GM18498 (cell line): Measurements from ENCODE around the gene TMF1.

ENCODE experiments used
- ATAC-seq: cut with Tn5 transposase; IDR thresholded peaks from one replicate; pipeline ENCODE4 v1.9.1; 2021; ENCODE audit warnings: mild to moderate bottlenecking, moderate library complexity; ENCODE audit not compliant: unreplicated experiment

TMF1 gene

DNA sequence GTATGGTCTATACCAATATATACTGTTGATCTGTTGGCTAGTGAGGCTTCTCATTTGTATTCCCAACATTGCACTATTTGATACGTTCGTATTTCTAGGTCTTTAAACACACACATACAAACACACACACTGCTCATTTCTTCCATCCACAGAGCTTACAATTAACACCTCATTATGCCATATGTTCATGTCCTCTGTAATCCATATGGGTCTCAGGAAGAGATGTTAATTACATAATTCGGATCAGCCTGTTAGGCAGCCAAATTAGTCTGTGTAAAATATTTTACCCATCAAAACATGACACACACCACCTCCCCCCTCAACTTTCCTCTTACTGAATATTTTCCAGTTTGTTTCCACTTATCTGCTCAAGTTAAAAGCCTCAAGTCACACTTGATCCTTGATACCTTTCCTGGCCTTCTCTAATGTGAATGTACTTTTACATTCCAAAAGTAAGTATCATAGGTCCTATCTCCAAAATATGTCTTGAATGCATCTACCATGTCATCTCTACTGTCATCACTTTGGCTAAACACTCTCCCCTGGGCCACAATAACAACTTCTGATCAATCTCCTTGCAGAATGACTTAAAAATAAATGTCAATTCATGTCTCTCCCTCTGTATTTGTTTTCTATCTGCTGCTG is 66.9 kb downstream of the TMF1 start:
- no peak for ATAC-seq

DNA sequence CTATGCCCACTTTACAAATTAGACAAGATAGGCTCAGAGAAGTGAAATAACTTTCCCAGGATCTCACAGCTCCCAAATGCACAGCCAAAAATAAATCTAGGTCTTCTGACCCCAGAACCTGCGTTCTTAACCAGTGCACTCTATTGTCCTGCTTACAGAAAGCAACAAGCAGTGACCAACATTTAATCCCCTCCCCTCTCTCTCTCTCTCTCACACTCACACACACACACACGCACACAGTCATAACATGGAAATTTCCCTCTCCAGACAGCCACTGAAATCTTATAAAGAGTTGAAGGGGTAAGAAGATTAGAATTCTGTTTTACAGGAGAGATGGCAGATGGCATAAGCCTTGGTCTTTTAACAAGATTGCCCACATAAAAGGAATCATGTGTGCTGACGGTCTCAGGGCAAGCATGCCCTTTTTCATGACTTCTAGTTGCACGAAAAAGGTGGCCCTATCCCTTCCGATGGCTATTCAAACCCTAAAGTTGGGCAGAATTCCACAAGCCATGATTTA is 68.1 kb downstream of the TMF1 start:
- ATAC-seq = no peak

DNA sequence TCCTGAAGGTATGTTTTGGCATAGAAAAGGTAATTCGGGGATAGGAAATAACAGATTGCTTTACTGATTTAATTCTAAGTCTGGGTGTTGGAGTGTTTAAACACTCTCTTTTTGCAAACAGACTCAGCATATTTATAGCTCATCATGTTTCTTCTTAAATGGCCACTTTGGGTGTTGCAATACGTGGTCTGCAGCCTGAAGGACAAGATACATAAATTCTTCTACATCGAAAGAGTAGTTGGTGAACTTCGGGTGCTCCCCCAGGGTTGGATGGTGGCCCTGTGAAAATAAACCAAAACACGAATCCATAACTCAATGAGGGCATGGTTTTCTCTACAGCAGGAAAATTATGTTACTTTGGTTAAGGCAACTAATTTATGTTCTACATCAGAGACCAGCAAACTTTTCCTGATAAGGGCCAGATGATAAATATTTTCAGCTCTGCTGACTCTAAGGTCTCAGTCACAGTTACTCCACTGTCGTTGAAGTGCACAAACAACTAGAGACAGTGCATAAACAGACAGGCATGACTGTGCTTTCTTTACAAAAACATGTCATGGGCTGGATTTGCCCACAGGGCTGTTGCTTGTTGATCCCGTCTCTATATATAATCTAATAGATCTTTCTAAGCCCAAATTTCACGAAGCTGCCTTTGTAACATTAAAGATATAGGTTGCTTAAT is 74.5 kb downstream of the TMF1 start:
- no peak for ATAC-seq

DNA sequence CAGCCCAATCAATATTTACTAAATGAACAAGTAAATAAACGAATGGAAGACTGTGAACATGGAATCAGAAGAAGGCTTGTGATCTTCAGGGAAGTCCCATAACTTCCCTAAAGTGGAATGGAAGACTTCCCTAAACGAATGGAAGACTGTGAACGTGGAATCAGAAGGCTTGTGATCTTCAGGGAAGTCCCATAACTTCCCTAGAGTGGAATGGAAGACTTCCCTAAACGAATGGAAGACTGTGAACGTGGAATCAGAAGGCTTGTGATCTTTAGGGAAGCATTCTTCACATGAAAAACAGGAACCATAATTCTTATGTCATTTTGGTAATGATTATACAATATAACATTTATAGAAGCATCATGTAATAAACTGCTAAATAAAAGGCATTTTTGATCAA is 77.4 kb downstream of the TMF1 start:
- ATAC-seq = no peak

DNA sequence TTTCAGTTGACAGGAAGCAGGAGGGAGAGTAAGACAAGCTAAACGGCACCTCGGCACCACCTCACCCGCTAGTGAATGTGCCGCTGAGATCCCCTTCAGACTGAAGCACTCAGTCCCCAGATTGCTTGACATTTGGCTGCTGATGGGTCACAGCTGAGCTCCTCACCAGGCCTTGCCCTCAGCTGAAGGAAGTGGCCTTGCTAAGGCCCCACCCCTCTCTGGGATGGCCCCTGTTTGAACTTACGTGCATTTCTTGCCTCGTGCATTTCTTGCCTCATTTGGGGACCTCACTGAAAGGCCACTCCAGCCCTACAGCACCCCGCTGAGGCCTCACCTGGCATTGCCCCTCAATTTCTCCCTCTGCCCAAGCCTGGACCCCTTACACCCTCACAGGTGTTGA is 78.5 kb downstream of the TMF1 start:
- ATAC-seq = no peak

DNA sequence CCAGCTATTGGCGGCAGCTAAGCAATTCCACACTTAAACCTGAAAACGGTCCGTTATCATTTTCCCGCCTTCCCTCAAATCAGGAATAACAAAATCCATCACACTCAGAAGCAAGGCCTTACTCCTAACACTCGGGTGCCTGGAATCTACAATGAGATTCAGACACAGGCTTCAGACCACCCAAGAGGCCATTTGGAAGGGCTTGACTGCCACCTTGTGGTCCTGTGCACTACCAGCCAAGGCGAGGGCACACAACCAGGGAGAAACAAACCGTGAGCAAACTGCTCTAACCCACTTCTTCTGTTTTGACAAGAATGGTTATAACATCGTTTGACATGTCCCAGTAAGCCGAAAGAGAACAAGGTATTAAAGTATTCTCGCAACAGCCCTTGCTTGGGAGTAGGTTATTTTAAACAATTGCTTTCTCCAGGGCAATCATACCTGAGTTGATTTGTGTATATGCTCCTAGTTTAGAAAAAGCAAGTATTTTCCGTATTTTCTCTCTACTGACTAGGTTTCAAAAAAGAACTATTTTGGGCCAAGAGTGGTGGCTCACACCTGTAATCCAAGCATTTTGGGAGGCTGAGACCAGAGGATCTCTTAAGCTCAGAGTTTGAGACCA is 79.7 kb downstream of the TMF1 start:
- ATAC-seq = peak; percentile 77
